Suprapubic skin (tissue), 3 donors: ENCODE measurements around the gene MTMR3.

ENCODE experiments used
- POLR2A ChIP-seq, 2 donors: fragments of 450-650 bp; IDR thresholded peaks; one replicate each; pipeline ENCODE4 v1.6.1; 2017; ENCODE audit warnings: antibody characterized with exemption in 2 of 2, mild to moderate bottlenecking in 2 of 2, moderate library complexity in 2 of 2
- TF ChIP-seq, protein P1 (sequence below), 2 donors: fragments of 200-600 bp in 1 of 2; fragments of 450-650 bp in 1 of 2; sonication (generic) in 1 of 2; IDR thresholded peaks; one replicate each; pipeline ENCODE4 v1.5.1; 2016 to 2019; ENCODE audit warnings: antibody characterized with exemption in 2 of 2, mild to moderate bottlenecking in 1 of 2, moderate library complexity in 1 of 2

GRCh38 chr22:29940526-29940925, 57.6 kb downstream of the MTMR3 start:
- TF ChIP-seq, protein P1, sequence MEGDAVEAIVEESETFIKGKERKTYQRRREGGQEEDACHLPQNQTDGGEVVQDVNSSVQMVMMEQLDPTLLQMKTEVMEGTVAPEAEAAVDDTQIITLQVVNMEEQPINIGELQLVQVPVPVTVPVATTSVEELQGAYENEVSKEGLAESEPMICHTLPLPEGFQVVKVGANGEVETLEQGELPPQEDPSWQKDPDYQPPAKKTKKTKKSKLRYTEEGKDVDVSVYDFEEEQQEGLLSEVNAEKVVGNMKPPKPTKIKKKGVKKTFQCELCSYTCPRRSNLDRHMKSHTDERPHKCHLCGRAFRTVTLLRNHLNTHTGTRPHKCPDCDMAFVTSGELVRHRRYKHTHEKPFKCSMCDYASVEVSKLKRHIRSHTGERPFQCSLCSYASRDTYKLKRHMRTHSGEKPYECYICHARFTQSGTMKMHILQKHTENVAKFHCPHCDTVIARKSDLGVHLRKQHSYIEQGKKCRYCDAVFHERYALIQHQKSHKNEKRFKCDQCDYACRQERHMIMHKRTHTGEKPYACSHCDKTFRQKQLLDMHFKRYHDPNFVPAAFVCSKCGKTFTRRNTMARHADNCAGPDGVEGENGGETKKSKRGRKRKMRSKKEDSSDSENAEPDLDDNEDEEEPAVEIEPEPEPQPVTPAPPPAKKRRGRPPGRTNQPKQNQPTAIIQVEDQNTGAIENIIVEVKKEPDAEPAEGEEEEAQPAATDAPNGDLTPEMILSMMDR (IDR thresholded peaks at IDR 0.05): no peak
- no peak for TF ChIP-seq POLR2A (IDR thresholded peaks at IDR 0.05)
